IPS-18a (cell line): ENCODE results near the gene NRP2.
A peak's percentile ranks its signal among the peaks of the same experiment; 100 is the strongest.

ENCODE experiments used
- H3K27ac ChIP-seq: one replicate; pipeline ENCODE4 v1.5.1; 2013; ENCODE audit warnings: low read length
- H3K27me3 ChIP-seq: one replicate; pipeline ENCODE4 v1.6.1; 2013; ENCODE audit warnings: mild to moderate bottlenecking, low read length; ENCODE audit not compliant: control insufficient read depth, insufficient read depth
- H3K36me3 ChIP-seq: one replicate; pipeline ENCODE4 v1.6.1; 2013; ENCODE audit warnings: low read depth, low read length; ENCODE audit not compliant: control insufficient read depth
- H3K4me1 ChIP-seq: one replicate; pipeline ENCODE4 v1.6.1; 2013; ENCODE audit warnings: low read depth, low read length; ENCODE audit not compliant: control insufficient read depth
- H3K4me3 ChIP-seq: one replicate; pipeline ENCODE4 v1.5.1; 2013; ENCODE audit warnings: low read length
- H3K9ac ChIP-seq: one replicate; pipeline ENCODE4 v1.6.1; 2013; ENCODE audit warnings: mild to moderate bottlenecking, low read length, moderate library complexity
- H3K9me3 ChIP-seq: one replicate; pipeline ENCODE4 v1.6.1; 2013; ENCODE audit warnings: low read depth, low read length; ENCODE audit not compliant: control insufficient read depth

Gene NRP2

DNA sequence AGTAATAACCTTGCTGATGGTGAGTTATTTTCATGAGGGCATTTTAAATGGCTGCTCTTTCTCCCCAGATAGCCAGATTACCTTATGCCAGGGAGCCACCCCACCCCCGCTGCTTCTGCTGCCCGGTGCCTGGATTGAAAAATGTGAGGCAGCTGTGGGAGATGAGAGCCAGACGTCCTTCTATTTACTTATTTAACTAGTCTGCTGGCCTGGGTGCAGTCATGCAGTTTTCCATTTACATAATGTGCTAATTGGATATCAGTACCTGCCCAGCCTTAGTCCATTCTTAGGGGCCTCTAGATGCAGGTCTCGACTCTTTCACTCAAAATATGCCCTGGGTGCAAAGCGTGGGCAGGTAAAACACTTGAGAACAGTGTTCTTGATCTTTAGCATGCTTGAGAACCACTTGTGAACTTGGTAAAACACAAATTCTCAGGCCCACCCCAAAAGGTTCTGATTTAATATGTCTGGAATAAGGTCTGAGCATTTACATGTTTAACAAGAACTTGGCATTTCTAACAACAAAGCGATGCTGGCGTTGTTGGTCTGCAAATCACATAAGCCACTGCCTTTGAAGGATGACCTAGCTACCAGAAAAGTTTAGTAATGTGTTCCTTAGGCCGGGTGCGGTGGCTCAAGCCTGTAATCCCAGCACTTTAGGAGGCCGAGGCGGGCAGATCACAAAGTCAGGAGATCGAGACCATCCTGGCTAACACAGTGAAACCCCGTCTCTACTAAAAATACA lies 154.3 kb downstream of the NRP2 start:
- peak overlapping the region; percentile 26 for H3K4me3 ChIP-seq
- H3K9ac ChIP-seq, result no peak overlapping the region
- no peak overlapping the region for H3K27ac ChIP-seq
- peaks cover 8% of the 10 kb centered on the region for H3K4me1 ChIP-seq
- H3K36me3 ChIP-seq, result no peaks in the 10 kb centered on the region
- peaks cover 10% of the 10 kb centered on the region for H3K9me3 ChIP-seq
- no peaks in the 10 kb centered on the region for H3K27me3 ChIP-seq

- Histone ChIP-seq H3K9me3 (peaks cover 10% of the 10 kb centered on the region), H3K4me1 (peaks cover 8% of the 10 kb centered on the region), H3K27ac (no peak overlapping the region), H3K9ac (no peak overlapping the region), H3K27me3 (no peaks in the 10 kb centered on the region), H3K4me3 (no peak overlapping the region), H3K36me3 (no peaks in the 10 kb centered on the region)
These were observed 155.4 kb downstream of the NRP2 start for GRCh38 chr2:205837663-205838062.

- no peaks in the 10 kb centered on the region for H3K9me3 ChIP-seq
These were observed 163.1 kb downstream of the NRP2 start for GRCh38 chr2:205845446-205845845.

More at GRCh38 chr2:205845446-205845845, 163.1 kb downstream of the NRP2 start:
- no peak overlapping the region for H3K4me3 ChIP-seq
- no peaks in the 10 kb centered on the region for H3K27me3 ChIP-seq
- H3K9ac ChIP-seq, result no peak overlapping the region
- no peaks in the 10 kb centered on the region for H3K36me3 ChIP-seq
- H3K4me1 ChIP-seq, result no peaks in the 10 kb centered on the region
- H3K27ac ChIP-seq, result no peak overlapping the region
